HG03575 (cell line): ENCODE measurements around the gene CYP21A2.
"Not testable (repeated sequence)": the region's sequence is repeated elsewhere in the genome, so short reads cannot be mapped to it uniquely, and the experiment has no call there.

ENCODE experiments used
- ATAC-seq: cut with Tn5 transposase; IDR thresholded peaks from one replicate; pipeline ENCODE4 v1.9.1; 2021; ENCODE audit not compliant: unreplicated experiment, insufficient number of reproducible peaks, low FRiP score; ENCODE audit errors: extremely low read depth

Gene CYP21A2

GRCh38 chr6:32037598-32038524 lies at the start of gene CYP21A2:
Gene CYP21A2 (plus strand): TSS chr6:32038415. CDS start chr6:32038423, 8 bp downstream.
- not testable (repeated sequence) for ATAC-seq

GRCh38 chr6:31989363-31989762 lies 48.9 kb upstream of the CYP21A2 start:
- ATAC-seq = not testable (repeated sequence)

GRCh38 chr6:31994421-31994820 lies 43.8 kb upstream of the CYP21A2 start:
- ATAC-seq = not testable (repeated sequence)

- not testable (repeated sequence) for ATAC-seq
These were observed 41.8 kb upstream of the CYP21A2 start for GRCh38 chr6:31996385-31996784.

GRCh38 chr6:32002546-32003268 lies 35.5 kb upstream of the CYP21A2 start:
- ATAC-seq = not testable (repeated sequence)

- ATAC-seq = not testable (repeated sequence)
These were observed 34.9 kb upstream of the CYP21A2 start for GRCh38 chr6:32003301-32003700.

- not testable (repeated sequence) for ATAC-seq
These were observed 33.8 kb upstream of the CYP21A2 start for GRCh38 chr6:32004393-32004792.

- ATAC-seq = not testable (repeated sequence)
These were observed 33.2 kb upstream of the CYP21A2 start for GRCh38 chr6:32004864-32005537.

- ATAC-seq = not testable (repeated sequence)
These were observed 32.7 kb upstream of the CYP21A2 start for GRCh38 chr6:32005538-32005880.

GRCh38 chr6:32005991-32006529 lies 32.2 kb upstream of the CYP21A2 start:
- ATAC-seq = not testable (repeated sequence)

GRCh38 chr6:32007086-32007485 lies 31.1 kb upstream of the CYP21A2 start:
- not testable (repeated sequence) for ATAC-seq

GRCh38 chr6:32008037-32008436 lies 30.2 kb upstream of the CYP21A2 start:
- ATAC-seq = not testable (repeated sequence)

- ATAC-seq = not testable (repeated sequence)
These were observed 29.6 kb upstream of the CYP21A2 start for GRCh38 chr6:32008616-32009015.

- ATAC-seq = not testable (repeated sequence)
These were observed 28.7 kb upstream of the CYP21A2 start for GRCh38 chr6:32009537-32009936.

- not testable (repeated sequence) for ATAC-seq
These were observed 27.2 kb upstream of the CYP21A2 start for GRCh38 chr6:32010856-32011530.

- not testable (repeated sequence) for ATAC-seq
These were observed 25.1 kb upstream of the CYP21A2 start for GRCh38 chr6:32012941-32013617.

GRCh38 chr6:32013738-32014137 lies 24.5 kb upstream of the CYP21A2 start:
- not testable (repeated sequence) for ATAC-seq

- ATAC-seq = not testable (repeated sequence)
These were observed 23.7 kb upstream of the CYP21A2 start, which contains the start of gene C4B for GRCh38 chr6:32014547-32014946. Gene C4B (plus strand): TSS chr6:32014795. CDS start chr6:32014846, 51 bp downstream.
